Astrocyte (in vitro differentiated cells and primary cell): Measurements from ENCODE around the gene RPL9.

Experiments
- CTCF ChIP-seq: IDR thresholded peaks from 2 replicates; pipeline ENCODE4 v1.5.1; 2011; ENCODE audit warnings: low read depth, mild to moderate bottlenecking, inconsistent platforms, low read length, moderate library complexity; ENCODE audit not compliant: insufficient read depth
- EZH2 ChIP-seq: IDR thresholded peaks from 2 replicates; pipeline ENCODE4 v1.6.1; 2012; ENCODE audit warnings: mild to moderate bottlenecking, low read length, inconsistent platforms; ENCODE audit not compliant: insufficient read depth

DNA sequence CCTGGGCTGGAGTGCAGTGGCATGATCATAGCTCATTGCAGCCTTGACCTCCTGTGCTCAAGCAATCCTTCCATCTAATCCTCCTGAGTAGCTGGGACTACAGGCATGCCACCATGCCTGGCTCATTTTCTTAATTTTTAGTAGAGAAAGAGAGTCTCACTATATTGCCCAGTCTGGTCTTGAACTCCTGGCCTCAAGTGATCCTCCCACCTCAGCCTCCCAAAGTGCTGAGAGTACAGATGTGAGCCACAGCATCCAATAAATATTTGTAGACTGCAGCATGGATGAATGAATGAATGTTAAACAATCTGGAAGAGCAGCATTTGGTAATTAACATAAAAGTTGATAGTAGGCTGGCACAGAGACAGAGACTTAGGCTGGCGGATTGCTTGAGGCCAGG lies 32.0 kb downstream of the RPL9 start:
- TF ChIP-seq CTCF (no peak), EZH2 (no peak)
